Activated B cell treated with CpG ODN at 0.5 μM for 24 hours (primary cell): ENCODE data around the gene CEP192. TPM values are rescaled to one million over a fixed set of nuclear protein-coding genes. Genes with fewer than 3 reads are reported as not detected.
A peak's percentile ranks its signal among the peaks of the same experiment; 100 is the strongest.

Experiments used
- ATAC-seq: fragments of 200-7000 bp; cut with Tn5 transposase; one replicate; pipeline ENCODE4 v1.10.0; 2021; ENCODE audit warnings: low read depth, mild to moderate bottlenecking, moderate library complexity
- CTCF ChIA-PET: fragments of 350-600 bp; sonication (Branson Sonifier 250); formaldehyde crosslinking; loops from one replicate; lab custom pipeline; 2021; ENCODE audit warnings: antibody characterized with exemption; lab: Charles Lee
- POLR2A ChIA-PET: fragments of 350-600 bp; sonication (Branson Sonifier 250); formaldehyde crosslinking; loops from one replicate; lab custom pipeline; 2021; ENCODE audit warnings: antibody characterized with exemption; lab: Charles Lee
- DNase-seq: peaks from one replicate; pipeline ENCODE4 v3.0.0; 2022
- H3K27ac Mint-ChIP-seq: one replicate; pipeline ENCODE4 v1.8.0; 2020; ENCODE audit warnings: mixed read lengths
- H3K27me3 Mint-ChIP-seq: one replicate; pipeline ENCODE4 v1.8.0; 2021; ENCODE audit warnings: mixed read lengths
- H3K36me3 Mint-ChIP-seq: one replicate; pipeline ENCODE4 v1.8.0; 2021; ENCODE audit warnings: low read depth, mixed read lengths
- H3K4me1 Mint-ChIP-seq: one replicate; pipeline ENCODE4 v1.8.0; 2021; ENCODE audit warnings: mixed read lengths
- H3K4me3 Mint-ChIP-seq: one replicate; pipeline ENCODE4 v1.8.0; 2020; ENCODE audit warnings: mild to moderate bottlenecking, mixed read lengths
- H3K9me3 Mint-ChIP-seq: one replicate; pipeline ENCODE4 v1.8.0; 2020; ENCODE audit warnings: mixed read lengths
- intact Hi-C: fragments of 100-400 bp; cut with micrococcal nuclease; formaldehyde crosslinking; loops from one replicate; pipeline ENCODE4 v1.15.1; 2024
- total RNA-seq: library from RNA; stranded (reverse); gene quantifications from 2 replicates; pipeline ENCODE4 v1.2.3, GENCODE V29; 2022
- TF ChIP-seq, protein P1 (sequence below): fragments of 200-600 bp; IDR thresholded peaks from one replicate; pipeline ENCODE4 v1.8.0; 2022; ENCODE audit warnings: antibody characterized with exemption, mild to moderate bottlenecking

The CEP192 gene
- total RNA-seq, 1 donor from 2014 or later: 34.2 TPM

DNA sequence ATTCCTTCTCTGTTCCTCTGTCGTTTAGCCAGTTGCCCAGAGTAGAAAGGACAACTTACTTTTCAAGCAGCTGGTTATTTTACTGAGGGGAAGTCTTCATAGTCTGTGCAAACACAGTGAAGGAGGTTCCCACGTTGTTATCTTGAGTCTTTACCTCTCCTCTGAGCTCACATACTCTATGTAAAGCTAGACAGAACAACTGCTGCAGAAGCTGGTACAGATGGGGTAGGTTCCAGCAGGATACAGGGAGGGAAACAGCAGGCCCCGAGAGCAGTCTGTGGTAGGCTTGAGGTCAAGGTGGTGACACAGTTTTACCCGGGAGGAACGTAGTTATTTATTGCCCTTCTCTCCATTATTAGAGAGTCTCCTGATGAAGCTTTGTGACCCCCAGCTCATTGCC, 134.0 kb downstream of the CEP192 start:
- POLR2A ChIA-PET: no interaction called here
- Mint-ChIP-seq H3K27me3 (no peaks in the 10 kb centered on the region), H3K4me1 (peaks cover 8% of the 10 kb centered on the region), H3K36me3 (peaks cover 18% of the 10 kb centered on the region), H3K27ac (no peak overlapping the region), H3K9me3 (no peaks in the 10 kb centered on the region), H3K4me3 (no peak overlapping the region)
- DNase-seq (no peak), ATAC-seq (no peak)
- intact Hi-C loops: no loop called here
- CTCF ChIA-PET: interaction anchor here (1.1 to 1.6 kb wide), 2 partner anchors 34 to 398 kb away, joined by 5 read pairs; no protein-coding TSS in a partner anchor
- TF ChIP-seq, protein P1, sequence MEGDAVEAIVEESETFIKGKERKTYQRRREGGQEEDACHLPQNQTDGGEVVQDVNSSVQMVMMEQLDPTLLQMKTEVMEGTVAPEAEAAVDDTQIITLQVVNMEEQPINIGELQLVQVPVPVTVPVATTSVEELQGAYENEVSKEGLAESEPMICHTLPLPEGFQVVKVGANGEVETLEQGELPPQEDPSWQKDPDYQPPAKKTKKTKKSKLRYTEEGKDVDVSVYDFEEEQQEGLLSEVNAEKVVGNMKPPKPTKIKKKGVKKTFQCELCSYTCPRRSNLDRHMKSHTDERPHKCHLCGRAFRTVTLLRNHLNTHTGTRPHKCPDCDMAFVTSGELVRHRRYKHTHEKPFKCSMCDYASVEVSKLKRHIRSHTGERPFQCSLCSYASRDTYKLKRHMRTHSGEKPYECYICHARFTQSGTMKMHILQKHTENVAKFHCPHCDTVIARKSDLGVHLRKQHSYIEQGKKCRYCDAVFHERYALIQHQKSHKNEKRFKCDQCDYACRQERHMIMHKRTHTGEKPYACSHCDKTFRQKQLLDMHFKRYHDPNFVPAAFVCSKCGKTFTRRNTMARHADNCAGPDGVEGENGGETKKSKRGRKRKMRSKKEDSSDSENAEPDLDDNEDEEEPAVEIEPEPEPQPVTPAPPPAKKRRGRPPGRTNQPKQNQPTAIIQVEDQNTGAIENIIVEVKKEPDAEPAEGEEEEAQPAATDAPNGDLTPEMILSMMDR: no peak

DNA sequence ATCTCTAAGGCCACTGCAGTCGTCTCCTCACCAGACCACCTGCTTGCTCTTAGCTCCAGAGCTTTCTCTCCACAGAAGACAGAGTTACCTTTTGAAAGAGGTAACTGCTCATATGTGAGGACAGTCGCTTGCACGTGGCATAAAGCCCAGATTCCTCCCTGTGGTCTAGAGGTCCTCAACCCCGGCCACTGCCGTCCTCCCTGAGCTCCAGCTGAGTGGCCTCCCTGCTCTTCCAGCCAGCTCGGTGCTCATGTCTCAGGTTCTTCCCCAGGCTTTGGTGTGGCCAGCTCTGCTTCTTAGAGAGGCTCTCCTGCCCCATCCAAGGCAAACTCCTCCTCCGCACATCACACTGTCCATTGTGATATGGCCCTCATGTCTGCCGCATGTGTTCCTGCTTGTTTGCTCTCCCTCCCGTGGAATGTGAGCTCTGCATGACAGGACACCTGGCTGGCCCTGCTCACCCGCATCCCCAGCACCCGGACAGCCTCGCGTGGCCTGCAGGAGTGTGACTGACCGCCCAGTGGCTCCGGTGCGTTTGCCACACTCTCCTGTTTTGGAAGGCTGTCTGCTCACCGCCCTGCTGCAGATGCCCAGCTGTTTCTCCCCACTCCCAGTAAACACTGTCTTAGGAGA, 135.9 kb downstream of the CEP192 start:
- no peak for DNase-seq
- ChIA-PET CTCF (interaction anchor here (1.6 kb wide), 1 partner anchor 400 kb away, joined by 5 read pairs; no protein-coding TSS in a partner anchor), POLR2A (no interaction called here)
- Mint-ChIP-seq H3K27me3 (no peaks in the 10 kb centered on the region), H3K4me1 (peaks cover 7% of the 10 kb centered on the region), H3K9me3 (no peaks in the 10 kb centered on the region), H3K27ac (no peak overlapping the region), H3K36me3 (peaks cover 18% of the 10 kb centered on the region), H3K4me3 (no peak overlapping the region)
- TF ChIP-seq, protein P1: no peak
- ATAC-seq: no peak
- intact Hi-C loops: no loop called here

DNA sequence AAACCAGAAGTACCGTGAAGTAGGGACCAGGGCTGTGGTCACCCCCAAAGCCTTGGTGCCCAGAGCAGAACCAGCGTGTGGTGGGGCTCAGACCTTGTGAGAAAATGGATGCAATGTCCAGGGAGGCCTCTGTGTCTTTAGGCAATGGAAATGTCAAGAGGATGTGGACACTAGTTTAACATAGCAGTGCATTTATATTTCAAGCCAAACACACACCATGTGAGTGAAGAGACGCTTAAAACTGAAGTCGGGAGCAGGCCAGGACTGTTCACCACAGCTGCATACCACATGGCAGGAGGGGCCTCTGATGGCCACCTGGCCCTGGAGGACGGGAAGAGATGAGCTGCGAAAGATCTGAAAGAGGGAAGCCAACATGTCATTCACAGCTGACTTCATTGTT, 140.1 kb downstream of the CEP192 start:
- Mint-ChIP-seq H3K4me3 (no peak overlapping the region), H3K4me1 (peaks cover 9% of the 10 kb centered on the region), H3K27me3 (no peaks in the 10 kb centered on the region), H3K36me3 (peaks cover 13% of the 10 kb centered on the region), H3K27ac (no peak overlapping the region), H3K9me3 (no peaks in the 10 kb centered on the region)
- POLR2A ChIA-PET: no interaction called here
- intact Hi-C loops: loop anchor here (10.0 kb wide), 1 partner anchor 1076 kb away; no protein-coding TSS in a partner anchor
- TF ChIP-seq, protein P1: no peak
- CTCF ChIA-PET: no interaction called here
- no peak for ATAC-seq
- DNase-seq: no peak

DNA sequence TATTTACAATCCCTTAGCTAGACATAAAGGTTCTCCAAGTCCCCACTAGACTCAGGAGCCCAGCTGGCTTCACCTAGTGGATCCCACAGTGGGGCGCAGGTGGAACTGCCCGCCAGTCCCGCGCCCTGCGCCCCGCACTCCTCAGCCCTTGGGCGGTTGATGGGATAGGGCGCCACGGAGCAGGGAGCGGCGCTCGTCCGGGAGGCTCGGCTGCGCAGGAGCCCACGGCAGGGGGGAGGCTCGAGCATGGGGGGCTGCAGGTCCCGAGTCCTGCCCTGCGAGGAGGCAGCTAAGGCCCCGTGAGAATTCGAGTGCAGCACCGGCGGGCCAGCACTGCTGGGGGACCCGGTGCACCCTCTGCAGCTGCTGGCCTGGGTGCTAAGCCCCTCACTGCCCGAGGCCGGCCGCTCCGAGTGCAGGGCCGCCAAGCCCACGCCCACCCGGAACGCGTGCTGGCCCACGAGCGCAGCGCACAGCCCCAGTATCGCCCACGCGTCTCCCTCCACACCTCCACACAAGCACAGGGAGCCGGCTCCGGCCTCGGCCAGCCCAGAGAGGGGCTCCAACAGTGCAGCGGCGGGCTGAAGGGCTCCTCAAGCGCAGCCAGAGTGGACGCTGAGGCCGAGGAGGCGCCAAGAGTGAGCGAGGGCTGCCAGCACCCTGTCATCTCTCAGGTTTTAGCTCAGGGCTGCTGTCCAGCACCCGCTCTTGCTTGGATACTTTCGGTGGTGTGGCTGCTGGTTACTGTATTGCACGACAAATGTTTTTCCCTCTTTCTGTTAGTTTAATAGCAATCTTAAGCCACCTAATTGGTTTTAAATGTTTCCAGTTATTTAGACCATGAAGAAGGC, 143.6 kb downstream of the CEP192 start:
- Mint-ChIP-seq H3K9me3 (no peaks in the 10 kb centered on the region), H3K27ac (no peak overlapping the region), H3K4me3 (peak overlapping the region; percentile 98), H3K27me3 (no peaks in the 10 kb centered on the region), H3K4me1 (peaks cover 23% of the 10 kb centered on the region), H3K36me3 (peaks cover 5% of the 10 kb centered on the region)
- DNase-seq (no peak), ATAC-seq (no peak)
- TF ChIP-seq, protein P1: no peak
- CTCF ChIA-PET: no interaction called here
- intact Hi-C loops: loop anchor here (5.0 to 10.0 kb wide), 4 partner anchors 428 to 1152 kb away; partner anchors contain the start of gene IMPA2
- POLR2A ChIA-PET: no interaction called here
